Kidney epithelial cell (primary cell): ENCODE results near the gene TAGLN. TPM values are rescaled to one million over a fixed set of nuclear protein-coding genes. Genes with fewer than 3 reads are reported as not detected.

ENCODE experiments used
- DNase-seq: peaks from one replicate; pipeline ENCODE4 v3.0.0-alpha.2; 2010; ENCODE audit warnings: low read depth
- H3K27me3 ChIP-seq: 2 replicates; pipeline ENCODE4 v1.6.0; 2011; ENCODE audit warnings: low read length; ENCODE audit not compliant: control insufficient read depth, insufficient read depth
- H3K36me3 ChIP-seq: 2 replicates; pipeline ENCODE4 v1.5.1; 2011; ENCODE audit warnings: low read length; ENCODE audit not compliant: control insufficient read depth, insufficient read depth
- H3K4me3 ChIP-seq: 2 replicates; pipeline ENCODE4 v1.5.1; 2011; ENCODE audit warnings: low read depth, mild to moderate bottlenecking, control low read depth, low read length
- CTCF ChIP-seq: IDR thresholded peaks from 2 replicates; pipeline ENCODE4 v1.5.1; 2011; ENCODE audit warnings: mild to moderate bottlenecking, moderate library complexity, low read length, control low read depth, inconsistent platforms; ENCODE audit not compliant: insufficient read depth, poor library complexity, severe bottlenecking
- total RNA-seq: library from RNA; depleted of rRNA; stranded (reverse); fragments of >200 nt; gene quantifications from 2 replicates; pipeline ENCODE4 v1.2.3, GENCODE V29; 2015

TAGLN gene
- total RNA-seq, 1 donor from 2014 or later, result 1,816 TPM

GRCh38 chr11:117183724-117184349 is 15.3 kb upstream of the TAGLN start:
- no peak for DNase-seq
- no peaks in the 10 kb centered on the region for H3K27me3 ChIP-seq
- H3K36me3 ChIP-seq, result no peaks in the 10 kb centered on the region
- TF ChIP-seq CTCF, result no peak
- H3K4me3 ChIP-seq, result no peak overlapping the region

GRCh38 chr11:117185736-117186430 is 13.3 kb upstream of the TAGLN start:
- no peak for TF ChIP-seq CTCF
- no peak for DNase-seq
- no peaks in the 10 kb centered on the region for H3K36me3 ChIP-seq

GRCh38 chr11:117186431-117186761 is 12.8 kb upstream of the TAGLN start:
- no peak for TF ChIP-seq CTCF
- Histone ChIP-seq H3K36me3 (no peaks in the 10 kb centered on the region), H3K4me3 (no peak overlapping the region)

More at GRCh38 chr11:117185736-117186430, 13.3 kb upstream of the TAGLN start:
- no peaks in the 10 kb centered on the region for H3K27me3 ChIP-seq
- no peak overlapping the region for H3K4me3 ChIP-seq

GRCh38 chr11:117187007-117187406 is 12.2 kb upstream of the TAGLN start:
- Histone ChIP-seq H3K4me3 (no peak overlapping the region), H3K27me3 (no peaks in the 10 kb centered on the region), H3K36me3 (no peaks in the 10 kb centered on the region)
- no peak for TF ChIP-seq CTCF
- DNase-seq, result no peak

More at GRCh38 chr11:117186431-117186761, 12.8 kb upstream of the TAGLN start:
- H3K27me3 ChIP-seq, result no peaks in the 10 kb centered on the region
- no peak for DNase-seq

GRCh38 chr11:117187428-117187798 is 11.8 kb upstream of the TAGLN start:
- TF ChIP-seq CTCF, result no peak
- DNase-seq, result no peak
- Histone ChIP-seq H3K36me3 (no peaks in the 10 kb centered on the region), H3K4me3 (no peak overlapping the region), H3K27me3 (no peaks in the 10 kb centered on the region)
